Measurements from ENCODE around the gene MTA1. TPM values are rescaled to one million over a fixed set of nuclear protein-coding genes. Genes with fewer than 3 reads are reported as not detected.

The MTA1 gene
- total and polyA plus RNA-seq, 7 experiments from 2014 or later: 2.8 to 132 (median 117) TPM

- Histone ChIP-seq H3K9me3 (ENCODE audit: control insufficient read depth in 2 of 3, low read length in 3 of 3) (peaks cover 0 to 15% (median 0%) of the 10 kb centered on the region in 3 experiments), H3K27me3 (ENCODE audit: control insufficient read depth in 2 of 2, insufficient read depth in 2 of 2, low read length in 2 of 2) (no peaks in the 10 kb centered on the region), H3K27ac (ENCODE audit: low read depth, low read length) (peak within 1 kb of the TSS; percentile 87), H3K4me1 (ENCODE audit: control insufficient read depth in 2 of 2, insufficient read depth in 2 of 2, low read length in 2 of 2) (peaks cover 20 to 25% of the 10 kb centered on the region in 2 donors), H3K4me3 (ENCODE audit: low read length) (peak within 1 kb of the TSS; percentile 63), H3K36me3 (ENCODE audit: control insufficient read depth in 2 of 3, insufficient read depth in 3 of 3, low read length in 3 of 3) (peaks cover 0 to 21% (median 4%) of the 10 kb centered on the region in 3 experiments)
- Mint-ChIP-seq H3K27me3 (no peaks in the 10 kb centered on the region), H3K27ac (peak within 1 kb of the TSS; percentile 57 to 95 (median 86)), H3K4me1 (peaks cover 6 to 29% (median 18%) of the 10 kb centered on the region in 7 donors), H3K36me3 (peaks cover 12 to 25% (median 15%) of the 10 kb centered on the region in 5 donors), H3K9me3 (peaks cover 6 to 31% (median 16%) of the 10 kb centered on the region in 11 donors), H3K4me3 (peak within 1 kb of the TSS; percentile 78 to 95 (median 83))
- intact Hi-C loops (cut with micrococcal nuclease): loop anchor here (1.0 kb wide), 6 partner anchors 13 to 97 kb away; partner anchors contain the start of genes BRF1 (in 1 of the 2), MTA1 (in 1 of the 2) and TEDC1 (in 1 of the 2)
- DNase-seq (peak; percentile 75 to 98 (median 84)), ATAC-seq (peak; percentile 93)
- CTCF ChIA-PET: interaction anchor here (1.5 to 2.0 kb wide), 2 partner anchors 83 to 92 kb away, joined by 3 to 5 read pairs; no protein-coding TSS in a partner anchor
- POLR2A ChIA-PET: interaction anchor here (0.7 to 1.6 kb wide), 4 partner anchors 11 to 91 kb away, joined by 3 to 6 read pairs (median 4); no protein-coding TSS in a partner anchor
Measured at GRCh38 chr14:105398044-105398725, 21.4 kb upstream of the MTA1 start, which contains the start of gene TEX22. TSS of gene TEX22 (plus strand) at chr14:105398538. CDS start at chr14:105399341, 803 bp downstream.

- ChIA-PET POLR2A (interaction anchor here (0.9 to 1.5 kb wide), 2 partner anchors 8 to 209 kb away, joined by 3 to 6 read pairs; no protein-coding TSS in a partner anchor), CTCF (interaction anchor here (1.5 kb wide), 1 partner anchor 91 kb away, joined by 3 read pairs; no protein-coding TSS in a partner anchor)
- Histone ChIP-seq H3K36me3 (ENCODE audit: control insufficient read depth in 2 of 3, insufficient read depth in 3 of 3, low read length in 3 of 3) (peaks cover 0 to 21% (median 4%) of the 10 kb centered on the region in 3 experiments), H3K4me1 (ENCODE audit: control insufficient read depth in 2 of 2, insufficient read depth in 2 of 2, low read length in 2 of 2) (peaks cover 20 to 26% of the 10 kb centered on the region in 2 donors), H3K27me3 (ENCODE audit: control insufficient read depth in 2 of 2, insufficient read depth in 2 of 2, low read length in 2 of 2) (no peaks in the 10 kb centered on the region), H3K9me3 (ENCODE audit: control insufficient read depth in 2 of 3, low read length in 3 of 3) (peaks cover 0 to 19% (median 0%) of the 10 kb centered on the region in 3 experiments), H3K4me3 (ENCODE audit: low read length) (peak overlapping the region; percentile 63), H3K27ac (ENCODE audit: low read depth, low read length) (peak overlapping the region; percentile 87)
- H3K36me3 Mint-ChIP-seq: peaks cover 12 to 27% (median 15%) of the 10 kb centered on the region in 5 donors
- peak; percentile 42 for ATAC-seq
- H3K27ac Mint-ChIP-seq: peak overlapping the region in 7 of 9 donors; percentile 56 to 95 (median 82)
- intact Hi-C loops (cut with micrococcal nuclease): loop anchor here (1.0 kb wide), 6 partner anchors 12 to 98 kb away; partner anchors contain the start of genes BRF1 (in 1 of the 2), MTA1 (in 1 of the 2) and TEDC1 (in 1 of the 2)
- peak in 3 of 9 donors; percentile 32 to 63 (median 35) for DNase-seq
- peaks cover 6 to 36% (median 16%) of the 10 kb centered on the region in 11 donors for H3K9me3 Mint-ChIP-seq
- H3K4me3 Mint-ChIP-seq: peak overlapping the region; percentile 78 to 95 (median 83)
- H3K27me3 Mint-ChIP-seq: no peaks in the 10 kb centered on the region
- H3K4me1 Mint-ChIP-seq: peaks cover 6 to 32% (median 21%) of the 10 kb centered on the region in 7 donors
Measured at GRCh38 chr14:105398726-105399465, 20.7 kb upstream of the MTA1 start.

- H3K4me1 Mint-ChIP-seq: peaks cover 9 to 37% (median 26%) of the 10 kb centered on the region in 7 donors
Measured at GRCh38 chr14:105399466-105399775, 20.2 kb upstream of the MTA1 start.

GRCh38 chr14:105400016-105400415, 19.6 kb upstream of the MTA1 start:
- POLR2A ChIA-PET: interaction anchor here (1.5 kb wide), 1 partner anchor 210 kb away, joined by 3 read pairs; no protein-coding TSS in a partner anchor
- no peak for ATAC-seq
- Histone ChIP-seq H3K36me3 (ENCODE audit: control insufficient read depth in 2 of 3, insufficient read depth in 3 of 3, low read length in 3 of 3) (peaks cover 0 to 19% (median 4%) of the 10 kb centered on the region in 3 experiments), H3K9me3 (ENCODE audit: control insufficient read depth in 2 of 3, low read length in 3 of 3) (peaks cover 0 to 22% (median 0%) of the 10 kb centered on the region in 3 experiments), H3K4me3 (ENCODE audit: low read length) (no peak overlapping the region), H3K27ac (ENCODE audit: low read depth, low read length) (no peak overlapping the region), H3K4me1 (ENCODE audit: control insufficient read depth in 2 of 2, insufficient read depth in 2 of 2, low read length in 2 of 2) (peaks cover 20 to 38% of the 10 kb centered on the region in 2 donors), H3K27me3 (ENCODE audit: control insufficient read depth in 2 of 2, insufficient read depth in 2 of 2, low read length in 2 of 2) (no peaks in the 10 kb centered on the region)
- DNase-seq: no peak
- CTCF ChIA-PET: interaction anchor here (0.9 kb wide), 1 partner anchor 89 kb away, joined by 3 read pairs; no protein-coding TSS in a partner anchor
- H3K27me3 Mint-ChIP-seq: no peaks in the 10 kb centered on the region
- intact Hi-C loops (cut with micrococcal nuclease): no loop called here
- peaks cover 6 to 47% (median 16%) of the 10 kb centered on the region in 11 donors for H3K9me3 Mint-ChIP-seq
- peak overlapping the region; percentile 29 to 95 (median 83) for H3K4me3 Mint-ChIP-seq
- H3K27ac Mint-ChIP-seq: peak overlapping the region in 7 of 9 donors; percentile 19 to 95 (median 47)
- H3K36me3 Mint-ChIP-seq: peaks cover 12 to 30% (median 15%) of the 10 kb centered on the region in 5 donors
- H3K4me1 Mint-ChIP-seq: peaks cover 13 to 43% (median 32%) of the 10 kb centered on the region in 7 donors

More at GRCh38 chr14:105399466-105399775, 20.2 kb upstream of the MTA1 start:
- ChIA-PET POLR2A (interaction anchor here (0.9 to 1.5 kb wide), 2 partner anchors 8 to 209 kb away, joined by 3 to 6 read pairs; no protein-coding TSS in a partner anchor), CTCF (interaction anchor here (0.9 kb wide), 1 partner anchor 90 kb away, joined by 3 read pairs; no protein-coding TSS in a partner anchor)
- H3K27ac Mint-ChIP-seq: peak overlapping the region in 6 of 9 donors; percentile 11 to 95 (median 40)
- peak overlapping the region; percentile 87 for H3K27ac ChIP-seq (ENCODE audit: low read depth, low read length)
- H3K36me3 Mint-ChIP-seq: peaks cover 12 to 27% (median 15%) of the 10 kb centered on the region in 5 donors
- no peaks in the 10 kb centered on the region for H3K27me3 ChIP-seq (ENCODE audit: control insufficient read depth in 2 of 2, insufficient read depth in 2 of 2, low read length in 2 of 2)
- intact Hi-C loops (cut with micrococcal nuclease): no loop called here
- peak overlapping the region; percentile 63 for H3K4me3 ChIP-seq (ENCODE audit: low read length)
- H3K4me1 ChIP-seq (ENCODE audit: control insufficient read depth in 2 of 2, insufficient read depth in 2 of 2, low read length in 2 of 2): peaks cover 20 to 32% of the 10 kb centered on the region in 2 donors
- H3K9me3 ChIP-seq (ENCODE audit: control insufficient read depth in 2 of 3, low read length in 3 of 3): peaks cover 0 to 21% (median 0%) of the 10 kb centered on the region in 3 experiments
- DNase-seq (no peak), ATAC-seq (no peak)
- peak overlapping the region; percentile 29 to 95 (median 83) for H3K4me3 Mint-ChIP-seq
- H3K9me3 Mint-ChIP-seq: peaks cover 6 to 41% (median 16%) of the 10 kb centered on the region in 11 donors
- no peaks in the 10 kb centered on the region for H3K27me3 Mint-ChIP-seq
- H3K36me3 ChIP-seq (ENCODE audit: control insufficient read depth in 2 of 3, insufficient read depth in 3 of 3, low read length in 3 of 3): peaks cover 0 to 19% (median 4%) of the 10 kb centered on the region in 3 experiments

GRCh38 chr14:105401699-105402098, 17.9 kb upstream of the MTA1 start:
- ATAC-seq: no peak
- intact Hi-C loops (cut with micrococcal nuclease): no loop called here
- peaks cover 0 to 22% (median 0%) of the 10 kb centered on the region in 3 experiments for H3K9me3 ChIP-seq (ENCODE audit: control insufficient read depth in 2 of 3, low read length in 3 of 3)
- Mint-ChIP-seq H3K9me3 (peaks cover 6 to 62% (median 18%) of the 10 kb centered on the region in 11 donors), H3K27me3 (no peaks in the 10 kb centered on the region), H3K4me3 (no peak overlapping the region), H3K4me1 (peaks cover 18 to 49% (median 36%) of the 10 kb centered on the region in 7 donors), H3K27ac (peak overlapping the region in 1 of 9 donors; percentile 70), H3K36me3 (peaks cover 12 to 36% (median 15%) of the 10 kb centered on the region in 5 donors)
- ChIA-PET CTCF (no interaction called here), POLR2A (no interaction called here)
- no peaks in the 10 kb centered on the region for H3K27me3 ChIP-seq (ENCODE audit: control insufficient read depth in 2 of 2, insufficient read depth in 2 of 2, low read length in 2 of 2)
- H3K4me1 ChIP-seq (ENCODE audit: control insufficient read depth in 2 of 2, insufficient read depth in 2 of 2, low read length in 2 of 2): peaks cover 20 to 42% of the 10 kb centered on the region in 2 donors
- DNase-seq: no peak
- no peak overlapping the region for H3K4me3 ChIP-seq (ENCODE audit: low read length)
- no peak overlapping the region for H3K27ac ChIP-seq (ENCODE audit: low read depth, low read length)
- H3K36me3 ChIP-seq (ENCODE audit: control insufficient read depth in 2 of 3, insufficient read depth in 3 of 3, low read length in 3 of 3): peaks cover 0 to 19% (median 4%) of the 10 kb centered on the region in 3 experiments
